ENCODE measurements around the gene CRELD2. TPM values are rescaled to one million over a fixed set of nuclear protein-coding genes. Genes with fewer than 3 reads are reported as not detected.

CRELD2 gene
- total and polyA plus RNA-seq, 2 of the 13 experiments (the other 11 are each of a cell fraction or from before 2014, with no cell fraction given), result 17.2 to 44.7 TPM

- TF ChIP-seq, protein P1, sequence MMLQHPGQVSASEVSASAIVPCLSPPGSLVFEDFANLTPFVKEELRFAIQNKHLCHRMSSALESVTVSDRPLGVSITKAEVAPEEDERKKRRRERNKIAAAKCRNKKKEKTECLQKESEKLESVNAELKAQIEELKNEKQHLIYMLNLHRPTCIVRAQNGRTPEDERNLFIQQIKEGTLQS (CRISPR knock-in tag; IDR thresholded peaks at IDR 0.05), result no peak
- TF ChIP-seq ZNF75D (CRISPR knock-in tag; IDR thresholded peaks at IDR 0.05; ENCODE audit: borderline replicate concordance) (no peak), HNRNPH1 (optimal IDR thresholded peaks at IDR 0.05; ENCODE audit: low read depth, low read length) (peak; percentile 11), ARNT (IDR thresholded peaks at IDR 0.05) (no peak), KLF15 (CRISPR knock-in tag; IDR thresholded peaks at IDR 0.05; ENCODE audit: borderline replicate concordance) (no peak), PHF5A (CRISPR knock-in tag; IDR thresholded peaks at IDR 0.05; ENCODE audit: low read depth, unreplicated experiment) (no peak), ZBTB33 (CRISPR knock-in tag; IDR thresholded peaks at IDR 0.05) (no peak), PAF1 (CRISPR knock-in tag; IDR thresholded peaks at IDR 0.05) (no peak), ZBTB14 (CRISPR knock-in tag; IDR thresholded peaks at IDR 0.05) (no peak), ZNF629 (CRISPR knock-in tag; conservative IDR thresholded peaks at IDR 0.05) (no peak), ATF1 (CRISPR knock-in tag; IDR thresholded peaks at IDR 0.05) (no peak), KMT2B (CRISPR knock-in tag; IDR thresholded peaks at IDR 0.05) (no peak), CEBPG (CRISPR knock-in tag; IDR thresholded peaks at IDR 0.05) (no peak), GFI1 (CRISPR knock-in tag; IDR thresholded peaks at IDR 0.05; ENCODE audit: borderline replicate concordance) (no peak), TCF7 (IDR thresholded peaks at IDR 0.05; ENCODE audit: low read depth) (no peak), JUND (CRISPR knock-in tag; IDR thresholded peaks at IDR 0.05) (no peak), ZNF274 (CRISPR knock-in tag; IDR thresholded peaks at IDR 0.05) (no peak), HMG20B (CRISPR knock-in tag; conservative IDR thresholded peaks at IDR 0.05) (no peak), TOPORS (CRISPR knock-in tag; IDR thresholded peaks at IDR 0.05) (no peak), GATAD2A (CRISPR knock-in tag; IDR thresholded peaks at IDR 0.05) (no peak)
- TF ChIP-seq, protein P2, sequence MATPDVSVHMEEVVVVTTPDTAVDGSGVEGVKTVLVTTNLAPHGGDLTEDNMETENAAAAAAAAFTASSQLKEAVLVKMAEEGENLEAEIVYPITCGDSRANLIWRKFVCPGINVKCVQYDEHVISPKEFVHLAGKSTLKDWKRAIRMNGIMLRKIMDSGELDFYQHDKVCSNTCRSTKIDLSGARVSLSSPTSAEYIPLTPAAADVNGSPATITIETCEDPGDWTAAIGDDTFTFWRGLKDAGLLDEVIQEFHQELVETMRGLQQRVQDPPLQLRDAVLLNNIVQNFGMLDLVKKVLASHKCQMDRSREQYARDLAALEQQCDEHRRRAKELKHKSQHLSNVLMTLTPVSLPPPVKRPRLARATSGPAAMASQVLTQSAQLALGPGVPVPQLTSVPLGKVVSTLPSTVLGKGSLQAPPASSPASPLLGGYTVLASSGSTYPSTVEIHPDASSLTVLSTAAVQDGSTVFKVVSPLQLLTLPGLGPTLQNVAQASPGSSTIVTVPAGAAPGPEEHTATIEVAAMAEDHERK (CRISPR knock-in tag; IDR thresholded peaks at IDR 0.05; ENCODE audit: low read depth), result no peak
- TF ChIP-seq, protein P3, sequence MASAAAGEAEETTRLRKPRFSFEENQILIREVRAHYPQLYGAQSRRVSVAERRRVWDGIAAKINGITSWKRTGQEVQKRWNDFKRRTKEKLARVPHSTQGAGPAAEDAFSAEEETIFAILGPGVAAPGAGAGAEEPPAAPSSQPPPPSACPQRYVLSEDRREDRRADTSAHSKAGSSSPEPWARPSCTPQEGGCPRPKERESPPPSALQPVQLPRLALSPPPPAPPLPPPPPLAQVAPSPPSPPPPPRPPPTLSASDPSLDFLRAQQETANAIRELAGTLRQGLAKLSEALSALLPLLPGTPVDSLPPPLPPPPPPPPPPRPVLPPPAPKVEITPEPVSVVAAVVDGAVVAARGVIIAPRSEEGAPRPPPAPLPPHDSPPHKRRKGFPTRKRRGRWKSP (CRISPR knock-in tag; IDR thresholded peaks at IDR 0.05), result no peak
- TF ChIP-seq, protein P4, sequence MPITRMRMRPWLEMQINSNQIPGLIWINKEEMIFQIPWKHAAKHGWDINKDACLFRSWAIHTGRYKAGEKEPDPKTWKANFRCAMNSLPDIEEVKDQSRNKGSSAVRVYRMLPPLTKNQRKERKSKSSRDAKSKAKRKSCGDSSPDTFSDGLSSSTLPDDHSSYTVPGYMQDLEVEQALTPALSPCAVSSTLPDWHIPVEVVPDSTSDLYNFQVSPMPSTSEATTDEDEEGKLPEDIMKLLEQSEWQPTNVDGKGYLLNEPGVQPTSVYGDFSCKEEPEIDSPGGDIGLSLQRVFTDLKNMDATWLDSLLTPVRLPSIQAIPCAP (CRISPR knock-in tag; IDR thresholded peaks at IDR 0.05; ENCODE audit: low read depth), result no peak
Measured at GRCh38 chr22:49949914-49950292, 31.5 kb downstream of the CRELD2 start (continued).

All from HepG2 (cell line).